ENCODE results near the gene FHIT.

- TF ChIP-seq CTCF (IDR thresholded peaks at IDR 0.05; ENCODE audit: low read depth, low read length, missing input control) (no peak), NR2F2 (IDR thresholded peaks at IDR 0.05) (no peak), ZBTB33 (IDR thresholded peaks at IDR 0.05) (no peak), REST (IDR thresholded peaks at IDR 0.05) (no peak), GABPA (IDR thresholded peaks at IDR 0.05 in 1 of 2, conservative IDR thresholded peaks at IDR 0.05 in 1 of 2) (no peak), RAD21 (IDR thresholded peaks at IDR 0.05) (no peak), TAF1 (conservative IDR thresholded peaks at IDR 0.05) (no peak), MAX (IDR thresholded peaks at IDR 0.05) (no peak), HNF4A (conservative IDR thresholded peaks at IDR 0.05) (no peak), SP1 (IDR thresholded peaks at IDR 0.05) (no peak), FOXA1 (IDR thresholded peaks at IDR 0.05) (no peak), ATF3 (IDR thresholded peaks at IDR 0.05) (no peak), JUND (IDR thresholded peaks at IDR 0.05) (no peak), RXRA (IDR thresholded peaks at IDR 0.05) (no peak)
These were observed 848.3 kb downstream of the FHIT start for GRCh38 chr3:60402931-60403330.

All from liver (tissue), 3 donors.